HG03280 (cell line): Measurements from ENCODE around the gene GGT6.

Source experiments
- ATAC-seq: cut with Tn5 transposase; IDR thresholded peaks from one replicate; pipeline ENCODE4 v1.9.1; 2021; ENCODE audit warnings: mild to moderate bottlenecking, moderate library complexity; ENCODE audit not compliant: unreplicated experiment

GGT6 gene

GRCh38 chr17:4540224-4540651 lies 20.1 kb downstream of the GGT6 start:
- no peak for ATAC-seq

GRCh38 chr17:4539576-4540223 lies 20.7 kb downstream of the GGT6 start:
- no peak for ATAC-seq

GRCh38 chr17:4539025-4539424 lies 21.4 kb downstream of the GGT6 start:
- ATAC-seq = no peak

GRCh38 chr17:4538236-4539002 lies 22.0 kb downstream of the GGT6 start:
- no peak for ATAC-seq

GRCh38 chr17:4537451-4538235 lies 22.7 kb downstream of the GGT6 start:
- no peak for ATAC-seq

GRCh38 chr17:4536742-4537411 lies 23.5 kb downstream of the GGT6 start:
- ATAC-seq = no peak

GRCh38 chr17:4536259-4536741 lies 24.1 kb downstream of the GGT6 start:
- ATAC-seq = no peak

GRCh38 chr17:4535667-4536258 lies 24.6 kb downstream of the GGT6 start:
- no peak for ATAC-seq

GRCh38 chr17:4534928-4535666 lies 25.3 kb downstream of the GGT6 start:
- ATAC-seq = no peak

GRCh38 chr17:4534515-4534914 lies 25.9 kb downstream of the GGT6 start:
- ATAC-seq = no peak

GRCh38 chr17:4533523-4534504 lies 26.6 kb downstream of the GGT6 start:
- no peak for ATAC-seq

- ATAC-seq = no peak
These were observed 27.4 kb downstream of the GGT6 start for GRCh38 chr17:4532860-4533522.

- ATAC-seq = no peak
These were observed 28.2 kb downstream of the GGT6 start for GRCh38 chr17:4531988-4532736.

- ATAC-seq = no peak
These were observed 29.3 kb downstream of the GGT6 start for GRCh38 chr17:4530799-4531730.

- ATAC-seq = no peak
These were observed 30.7 kb downstream of the GGT6 start for GRCh38 chr17:4529533-4530152.

- ATAC-seq = no peak
These were observed 32.7 kb downstream of the GGT6 start for GRCh38 chr17:4527566-4528125.
